ENCODE measurements around the gene CTNNBIP1.

CTNNBIP1 gene

DNA sequence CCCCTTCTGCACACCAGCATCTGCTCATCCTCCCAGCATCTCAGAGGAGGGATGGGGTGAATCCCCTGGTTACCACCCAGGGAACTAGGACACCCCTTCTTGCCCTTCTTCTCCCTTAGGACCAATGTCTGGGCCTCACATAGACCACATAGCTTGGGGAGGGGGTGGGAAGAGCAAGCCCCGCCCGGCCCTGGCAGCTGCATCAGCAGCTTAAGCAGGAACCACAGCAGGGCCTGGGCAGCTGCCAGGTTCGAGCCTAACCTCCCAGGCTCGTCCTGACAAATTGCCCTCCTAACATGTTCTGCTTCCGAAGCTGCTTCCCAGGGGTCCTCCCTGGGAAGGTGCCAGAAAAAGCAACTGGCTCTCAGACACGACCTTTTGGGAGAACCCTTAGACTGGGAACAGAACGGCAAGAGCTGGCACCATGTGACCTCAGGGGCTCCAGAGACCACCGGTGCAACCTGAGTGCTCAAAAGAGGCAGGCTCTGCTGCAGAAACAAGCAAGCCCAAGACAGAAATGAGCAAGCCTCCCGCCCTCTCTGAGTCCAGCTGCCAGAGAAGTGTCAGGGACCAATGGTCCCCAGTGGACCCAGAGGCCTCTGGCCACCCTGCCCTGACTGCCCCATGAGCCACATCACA, 67.9 kb downstream of the CTNNBIP1 start:
- no peak overlapping the region for H3K4ac ChIP-seq (ENCODE audit: low read depth, low read length)
- no peak overlapping the region for H3K18ac ChIP-seq (ENCODE audit: low read length)
- WGBS (ENCODE audit: extremely low coverage, insufficient coverage, low lambda C conversion rate): no CpG with 5 or more reads among the region's 9 CpGs
- H4K5ac ChIP-seq (ENCODE audit: low read length): no peak overlapping the region
- no peak overlapping the region for H2BK5ac ChIP-seq (ENCODE audit: low read length)
- H3K56ac ChIP-seq (ENCODE audit: low read length): no peak overlapping the region
- no peak overlapping the region for H2AK5ac ChIP-seq (ENCODE audit: low read length)
- no peak overlapping the region for H3K4me3 ChIP-seq (ENCODE audit: low read length)
- no peaks in the 10 kb centered on the region for H3K27me3 ChIP-seq (ENCODE audit: insufficient read depth, low read length, poor library complexity)
- no peak for DNase-seq
- H3K4me2 ChIP-seq (ENCODE audit: low read length): no peak overlapping the region
- H3K4me1 ChIP-seq (ENCODE audit: control insufficient read depth, low read depth, low read length): no peaks in the 10 kb centered on the region
- no peak overlapping the region for H3K9ac ChIP-seq (ENCODE audit: low read length)
- H2BK15ac ChIP-seq (replicated peaks; ENCODE audit: low read depth): no peak overlapping the region
- H4K8ac ChIP-seq (ENCODE audit: low read depth, low read length): no peak overlapping the region
- no peaks in the 10 kb centered on the region for H3K79me2 ChIP-seq (ENCODE audit: control insufficient read depth, insufficient read depth, low read length)
- H3K36me3 ChIP-seq (ENCODE audit: control insufficient read depth, insufficient read depth, low read length): no peaks in the 10 kb centered on the region
- H2BK120ac ChIP-seq (ENCODE audit: low read depth, low read length): no peak overlapping the region
- H3K27ac ChIP-seq (ENCODE audit: low read depth, low read length): no peak overlapping the region
- no peaks in the 10 kb centered on the region for H3K79me1 ChIP-seq (ENCODE audit: low read length)
- no peak overlapping the region for H3K23ac ChIP-seq (ENCODE audit: low read length)

DNA sequence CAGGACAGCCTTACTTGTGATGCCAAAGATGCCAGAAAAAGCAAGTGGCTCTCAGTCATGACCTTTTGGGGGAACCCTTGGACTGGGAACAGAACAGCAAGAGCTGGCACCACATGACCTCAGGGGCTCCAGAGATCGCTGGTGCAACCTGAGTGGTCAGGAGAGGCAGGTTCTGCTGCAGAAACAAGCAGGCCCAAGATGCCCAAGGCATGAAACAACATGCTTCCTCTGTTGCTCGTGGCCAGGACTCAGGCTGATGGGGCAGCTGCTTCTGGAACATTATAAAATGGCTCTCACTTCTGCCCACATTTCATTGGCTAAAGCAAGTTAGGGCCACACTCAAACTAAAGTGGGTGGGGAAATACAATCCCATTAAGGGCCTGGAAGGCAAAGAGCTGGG, 68.6 kb downstream of the CTNNBIP1 start:
- H3K27me3 ChIP-seq (ENCODE audit: insufficient read depth, low read length, poor library complexity): no peaks in the 10 kb centered on the region
- DNase-seq: no peak
- no peak overlapping the region for H4K5ac ChIP-seq (ENCODE audit: low read length)
- no peak overlapping the region for H3K4me2 ChIP-seq (ENCODE audit: low read length)
- H3K4me1 ChIP-seq (ENCODE audit: control insufficient read depth, low read depth, low read length): no peaks in the 10 kb centered on the region
- no peak overlapping the region for H3K4ac ChIP-seq (ENCODE audit: low read depth, low read length)
- no peaks in the 10 kb centered on the region for H3K36me3 ChIP-seq (ENCODE audit: control insufficient read depth, insufficient read depth, low read length)
- H3K79me2 ChIP-seq (ENCODE audit: control insufficient read depth, insufficient read depth, low read length): no peaks in the 10 kb centered on the region
- no peak overlapping the region for H2BK5ac ChIP-seq (ENCODE audit: low read length)
- no peak overlapping the region for H3K9ac ChIP-seq (ENCODE audit: low read length)
- H3K23ac ChIP-seq (ENCODE audit: low read length): no peak overlapping the region
- no CpG with 5 or more reads among the region's 2 CpGs for WGBS (ENCODE audit: extremely low coverage, insufficient coverage, low lambda C conversion rate)
- H3K18ac ChIP-seq (ENCODE audit: low read length): no peak overlapping the region
- H4K8ac ChIP-seq (ENCODE audit: low read depth, low read length): no peak overlapping the region
- H2BK120ac ChIP-seq (ENCODE audit: low read depth, low read length): no peak overlapping the region
- no peaks in the 10 kb centered on the region for H3K79me1 ChIP-seq (ENCODE audit: low read length)
- H3K56ac ChIP-seq (ENCODE audit: low read length): no peak overlapping the region
- H3K4me3 ChIP-seq (ENCODE audit: low read length): no peak overlapping the region
- no peak overlapping the region for H2AK5ac ChIP-seq (ENCODE audit: low read length)
- no peak overlapping the region for H3K27ac ChIP-seq (ENCODE audit: low read depth, low read length)
- H2BK15ac ChIP-seq (replicated peaks; ENCODE audit: low read depth): no peak overlapping the region

DNA sequence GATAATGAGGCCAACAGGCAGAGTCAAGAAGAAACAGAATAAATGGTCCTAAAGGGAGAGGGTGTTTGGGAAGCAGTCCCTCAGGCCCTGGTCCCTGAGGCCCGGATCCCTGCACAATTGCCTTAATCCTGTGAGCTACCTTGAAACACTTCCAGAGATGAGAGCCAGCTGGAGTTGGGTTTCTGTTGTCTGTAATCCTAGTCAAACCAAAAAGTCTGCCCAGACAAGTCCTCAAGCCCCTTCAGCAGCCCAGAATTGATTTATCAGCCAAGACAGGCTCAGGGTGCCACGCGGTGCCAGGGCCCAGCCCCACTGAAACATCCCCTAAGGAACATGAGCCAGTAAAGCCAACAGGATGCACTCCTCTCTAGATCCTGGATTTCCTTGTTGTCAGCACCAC, 69.9 kb downstream of the CTNNBIP1 start:
- Histone ChIP-seq H3K79me1 (ENCODE audit: low read length) (no peaks in the 10 kb centered on the region), H3K23ac (ENCODE audit: low read length) (no peak overlapping the region), H3K4me2 (ENCODE audit: low read length) (no peak overlapping the region), H4K8ac (ENCODE audit: low read depth, low read length) (no peak overlapping the region), H3K27me3 (ENCODE audit: insufficient read depth, low read length, poor library complexity) (no peaks in the 10 kb centered on the region), H3K4me1 (ENCODE audit: control insufficient read depth, low read depth, low read length) (no peaks in the 10 kb centered on the region), H3K56ac (ENCODE audit: low read length) (no peak overlapping the region), H3K79me2 (ENCODE audit: control insufficient read depth, insufficient read depth, low read length) (no peaks in the 10 kb centered on the region), H3K4me3 (ENCODE audit: low read length) (no peak overlapping the region), H3K9ac (ENCODE audit: low read length) (no peak overlapping the region), H3K4ac (ENCODE audit: low read depth, low read length) (no peak overlapping the region), H3K18ac (ENCODE audit: low read length) (no peak overlapping the region), H4K5ac (ENCODE audit: low read length) (no peak overlapping the region), H3K36me3 (ENCODE audit: control insufficient read depth, insufficient read depth, low read length) (no peaks in the 10 kb centered on the region), H2AK5ac (ENCODE audit: low read length) (no peak overlapping the region), H2BK120ac (ENCODE audit: low read depth, low read length) (no peak overlapping the region), H3K27ac (ENCODE audit: low read depth, low read length) (no peak overlapping the region), H2BK5ac (ENCODE audit: low read length) (no peak overlapping the region), H2BK15ac (replicated peaks; ENCODE audit: low read depth) (no peak overlapping the region)
- no peak for DNase-seq
- no CpG with 5 or more reads among the region's 3 CpGs for WGBS (ENCODE audit: extremely low coverage, insufficient coverage, low lambda C conversion rate)

DNA sequence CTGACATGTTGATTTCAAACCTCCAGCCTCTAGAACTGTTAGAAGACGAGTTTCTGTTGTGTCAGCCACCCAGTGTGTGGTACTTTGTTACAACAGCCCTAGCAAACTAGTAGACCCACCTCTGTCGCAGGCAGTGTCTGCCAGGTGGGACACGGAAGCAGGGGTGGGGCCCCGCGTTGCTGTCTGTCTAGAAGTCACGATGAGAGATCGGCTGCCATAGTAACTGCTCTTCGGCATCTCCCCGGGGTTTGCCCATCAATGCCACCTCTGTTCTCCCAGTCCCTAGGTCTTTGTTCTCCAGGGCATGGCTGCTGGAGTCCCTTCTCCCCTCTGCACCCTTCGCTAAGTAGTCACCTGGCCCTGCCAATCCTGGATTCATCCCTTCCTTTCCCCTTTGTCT, 71.1 kb downstream of the CTNNBIP1 start:
- Histone ChIP-seq H4K5ac (ENCODE audit: low read length) (no peak overlapping the region), H3K4me1 (ENCODE audit: control insufficient read depth, low read depth, low read length) (no peaks in the 10 kb centered on the region), H3K79me2 (ENCODE audit: control insufficient read depth, insufficient read depth, low read length) (no peaks in the 10 kb centered on the region), H3K36me3 (ENCODE audit: control insufficient read depth, insufficient read depth, low read length) (no peaks in the 10 kb centered on the region), H3K56ac (ENCODE audit: low read length) (no peak overlapping the region), H2BK120ac (ENCODE audit: low read depth, low read length) (no peak overlapping the region), H3K27me3 (ENCODE audit: insufficient read depth, low read length, poor library complexity) (no peaks in the 10 kb centered on the region), H2BK5ac (ENCODE audit: low read length) (no peak overlapping the region), H3K4me2 (ENCODE audit: low read length) (no peak overlapping the region), H3K4me3 (ENCODE audit: low read length) (no peak overlapping the region), H3K4ac (ENCODE audit: low read depth, low read length) (no peak overlapping the region), H4K8ac (ENCODE audit: low read depth, low read length) (no peak overlapping the region), H3K23ac (ENCODE audit: low read length) (no peak overlapping the region), H3K18ac (ENCODE audit: low read length) (no peak overlapping the region), H3K9ac (ENCODE audit: low read length) (no peak overlapping the region), H3K79me1 (ENCODE audit: low read length) (no peaks in the 10 kb centered on the region), H2AK5ac (ENCODE audit: low read length) (no peak overlapping the region), H2BK15ac (replicated peaks; ENCODE audit: low read depth) (no peak overlapping the region), H3K27ac (ENCODE audit: low read depth, low read length) (no peak overlapping the region)
- DNase-seq: no peak
- no CpG with 5 or more reads among the region's 10 CpGs for WGBS (ENCODE audit: extremely low coverage, insufficient coverage, low lambda C conversion rate)

DNA sequence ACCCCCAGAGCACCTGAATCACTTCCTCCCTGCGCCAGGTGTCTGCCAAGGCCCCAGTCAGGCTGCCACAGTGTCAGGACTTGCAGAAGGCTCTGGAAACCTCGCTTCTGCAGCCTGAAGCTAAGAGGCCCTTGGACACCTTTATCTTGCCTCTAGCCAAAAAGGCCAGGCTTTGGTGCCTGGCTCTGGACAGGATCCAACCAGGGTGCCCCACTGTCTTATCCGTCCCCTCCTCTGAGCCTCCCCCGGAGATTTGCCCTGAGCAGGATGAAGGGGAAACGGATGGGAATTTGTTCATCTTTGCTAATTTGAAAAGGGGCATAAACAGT, 73.5 kb downstream of the CTNNBIP1 start:
- H2AK5ac ChIP-seq (ENCODE audit: low read length): no peak overlapping the region
- no CpG with 5 or more reads among the region's 5 CpGs for WGBS (ENCODE audit: extremely low coverage, insufficient coverage, low lambda C conversion rate)
- no peak overlapping the region for H4K8ac ChIP-seq (ENCODE audit: low read depth, low read length)
- H3K27ac ChIP-seq (ENCODE audit: low read depth, low read length): no peak overlapping the region
- no peaks in the 10 kb centered on the region for H3K79me1 ChIP-seq (ENCODE audit: low read length)
- H3K4me2 ChIP-seq (ENCODE audit: low read length): no peak overlapping the region
- no peaks in the 10 kb centered on the region for H3K4me1 ChIP-seq (ENCODE audit: control insufficient read depth, low read depth, low read length)
- no peak overlapping the region for H3K56ac ChIP-seq (ENCODE audit: low read length)
- no peak overlapping the region for H2BK5ac ChIP-seq (ENCODE audit: low read length)
- H2BK15ac ChIP-seq (replicated peaks; ENCODE audit: low read depth): no peak overlapping the region
- no peak overlapping the region for H3K23ac ChIP-seq (ENCODE audit: low read length)
- no peak overlapping the region for H4K5ac ChIP-seq (ENCODE audit: low read length)
- H3K79me2 ChIP-seq (ENCODE audit: control insufficient read depth, insufficient read depth, low read length): no peaks in the 10 kb centered on the region
- H3K18ac ChIP-seq (ENCODE audit: low read length): no peak overlapping the region
- no peaks in the 10 kb centered on the region for H3K36me3 ChIP-seq (ENCODE audit: control insufficient read depth, insufficient read depth, low read length)
- DNase-seq: no peak
- no peak overlapping the region for H3K4me3 ChIP-seq (ENCODE audit: low read length)
- no peaks in the 10 kb centered on the region for H3K27me3 ChIP-seq (ENCODE audit: insufficient read depth, low read length, poor library complexity)
- H3K9ac ChIP-seq (ENCODE audit: low read length): no peak overlapping the region
- no peak overlapping the region for H2BK120ac ChIP-seq (ENCODE audit: low read depth, low read length)
- no peak overlapping the region for H3K4ac ChIP-seq (ENCODE audit: low read depth, low read length)
